ENCODE results near the gene ABCA2. TPM values are rescaled to one million over a fixed set of nuclear protein-coding genes. Genes with fewer than 3 reads are reported as not detected.

Gene ABCA2
- total RNA-seq, 1 experiment from 2014 or later, result 114 TPM

- ChIA-PET POLR2A (no interaction called here), RAD21 (ENCODE audit: low non-redundant PET in 1 of 2, low total read pairs in 2 of 2, uncharacterized antibody in 2 of 2, unreplicated experiment in 2 of 2) (no interaction called here), CTCF (interaction anchor here (1.2 kb wide), 1 partner anchor 13 kb away, joined by 4 read pairs; no protein-coding TSS in a partner anchor)
- ATAC-seq, result no peak
- Histone ChIP-seq H3K4me2 (ENCODE audit: low read length) (no peak overlapping the region), H3K79me2 (ENCODE audit: insufficient read depth, low read length) (no peaks in the 10 kb centered on the region), H3K4me1 (ENCODE audit: control insufficient read depth in 1 of 2, insufficient read depth in 2 of 2, low read length in 2 of 2) (no peaks in the 10 kb centered on the region), H3K9me3 (ENCODE audit: control insufficient read depth in 1 of 2, insufficient read depth in 1 of 2, low read depth in 1 of 2, low read length in 2 of 2) (no peaks in the 10 kb centered on the region), H4K20me1 (ENCODE audit: insufficient read depth) (no peaks in the 10 kb centered on the region), H3K27ac (ENCODE audit: low read depth, low read length) (no peak overlapping the region), H3K27me3 (ENCODE audit: insufficient read depth, low read length) (no peaks in the 10 kb centered on the region), H3K9me2 (ENCODE audit: insufficient read depth) (no peaks in the 10 kb centered on the region), H2AFZ (ENCODE audit: low read depth, low read length, poor library complexity, severe bottlenecking) (no peak overlapping the region), H3K4me3 (replicated peaks in 1 of 2; ENCODE audit: low read depth in 1 of 2, low read length in 2 of 2) (no peak overlapping the region), H3K9ac (ENCODE audit: low read length) (no peak overlapping the region), H3K36me3 (ENCODE audit: control insufficient read depth in 1 of 2, insufficient read depth in 2 of 2, low read length in 2 of 2) (peaks cover 22 to 28% of the 10 kb centered on the region in 2 experiments; a peak in 3 of 4 replicates)
- no peak for TF ChIP-seq RAD21 (IDR thresholded peaks at IDR 0.05; ENCODE audit: low read depth)
- no peak for TF ChIP-seq POLR2AphosphoS5 (IDR thresholded peaks at IDR 0.05; ENCODE audit: low read depth, low read length)
- TF ChIP-seq EGR1 (IDR thresholded peaks at IDR 0.05; ENCODE audit: low read depth), result no peak
- no peak for TF ChIP-seq JUND (IDR thresholded peaks at IDR 0.05)
- TF ChIP-seq EZH2phosphoT487 (IDR thresholded peaks at IDR 0.05; ENCODE audit: borderline replicate concordance), result no peak
- no peak for TF ChIP-seq ZNF274 (IDR thresholded peaks at IDR 0.05; ENCODE audit: low read depth, low read length)
- TF ChIP-seq SP1 (IDR thresholded peaks at IDR 0.05; ENCODE audit: low read depth), result no peak
- BruUV-seq (replicated peaks), result TSS peak; percentile 18
- no peak for DNase-seq (ENCODE audit: low read depth, low spot score)
- intact Hi-C loops (cut with micrococcal nuclease), result no loop called here
Observed at GRCh38 chr9:137016436-137016835, 11.6 kb downstream of the ABCA2 start.

- no peaks in the 10 kb centered on the region for H4K20me1 ChIP-seq (ENCODE audit: insufficient read depth)
- CTCF ChIA-PET, result no interaction called here
- no TSS peak for BruUV-seq (replicated peaks)
Observed at GRCh38 chr9:137015976-137016375, 12.1 kb downstream of the ABCA2 start.

More at GRCh38 chr9:137015976-137016375, 12.1 kb downstream of the ABCA2 start:
- Histone ChIP-seq H3K4me3 (replicated peaks in 1 of 2; ENCODE audit: low read depth in 1 of 2, low read length in 2 of 2) (no peak overlapping the region), H2AFZ (ENCODE audit: low read depth, low read length, poor library complexity, severe bottlenecking) (no peak overlapping the region), H3K9me3 (ENCODE audit: control insufficient read depth in 1 of 2, insufficient read depth in 1 of 2, low read depth in 1 of 2, low read length in 2 of 2) (no peaks in the 10 kb centered on the region), H3K4me2 (ENCODE audit: low read length) (no peak overlapping the region), H3K36me3 (ENCODE audit: control insufficient read depth in 1 of 2, insufficient read depth in 2 of 2, low read length in 2 of 2) (peaks cover 20 to 33% of the 10 kb centered on the region in 2 experiments; a peak in 3 of 4 replicates), H3K4me1 (ENCODE audit: control insufficient read depth in 1 of 2, insufficient read depth in 2 of 2, low read length in 2 of 2) (no peaks in the 10 kb centered on the region), H3K9ac (ENCODE audit: low read length) (no peak overlapping the region), H3K9me2 (ENCODE audit: insufficient read depth) (no peaks in the 10 kb centered on the region), H3K27ac (ENCODE audit: low read depth, low read length) (no peak overlapping the region), H3K27me3 (ENCODE audit: insufficient read depth, low read length) (no peaks in the 10 kb centered on the region), H3K79me2 (ENCODE audit: insufficient read depth, low read length) (no peaks in the 10 kb centered on the region)
- ATAC-seq (no peak), DNase-seq (ENCODE audit: low read depth, low spot score) (no peak)
- TF ChIP-seq ATF3 (IDR thresholded peaks at IDR 0.05) (no peak), EZH2 (IDR thresholded peaks at IDR 0.05) (no peak), ZBTB33 (IDR thresholded peaks at IDR 0.05; ENCODE audit: extremely low read depth, insufficient replicate concordance, low read length) (no peak), SIN3A (IDR thresholded peaks at IDR 0.05; ENCODE audit: low read depth) (no peak)
- intact Hi-C loops (cut with micrococcal nuclease), result no loop called here
- RAD21 ChIA-PET (ENCODE audit: low non-redundant PET in 1 of 2, low total read pairs in 2 of 2, uncharacterized antibody in 2 of 2, unreplicated experiment in 2 of 2), result no interaction called here
- POLR2A ChIA-PET, result no interaction called here

All from HCT116 (cell line).